H9 (cell line): ENCODE measurements around the gene COL23A1. TPM values are rescaled to one million over a fixed set of nuclear protein-coding genes. Genes with fewer than 3 reads are reported as not detected.

Experiments
- DNase-seq: peaks from one replicate; pipeline ENCODE4 v3.0.0-alpha.2; 2017
- H2AFZ ChIP-seq: one replicate; pipeline ENCODE4 v1.6.1; 2013; ENCODE audit warnings: mild to moderate bottlenecking, low read length, control low read depth, moderate library complexity
- H2AK5ac ChIP-seq: 2 replicates; pipeline ENCODE4 v1.6.1; 2013; ENCODE audit warnings: low read length, control low read depth, mixed read lengths; ENCODE audit not compliant: insufficient read length
- H2BK120ac ChIP-seq: one replicate; pipeline ENCODE4 v1.6.1; 2013; ENCODE audit warnings: low read depth, mild to moderate bottlenecking, low read length, control low read depth, inconsistent platforms; ENCODE audit not compliant: poor library complexity, severe bottlenecking
- H2BK12ac ChIP-seq: 2 replicates; pipeline ENCODE4 v1.6.1; 2013; ENCODE audit warnings: low read length, control low read depth, mixed read lengths, low read depth; ENCODE audit not compliant: insufficient read length
- H2BK15ac ChIP-seq: 2 replicates; pipeline ENCODE4 v1.6.1; 2013; ENCODE audit warnings: low read depth, low read length, control low read depth
- H2BK20ac ChIP-seq: one replicate; pipeline ENCODE4 v1.6.1; 2013; ENCODE audit warnings: low read depth, mild to moderate bottlenecking, low read length, control low read depth, inconsistent platforms; ENCODE audit not compliant: poor library complexity, severe bottlenecking
- H2BK5ac ChIP-seq: 2 replicates; pipeline ENCODE4 v1.6.1; 2013; ENCODE audit warnings: low read length, control low read depth, mixed read lengths; ENCODE audit not compliant: insufficient read length
- H3K14ac ChIP-seq: 2 replicates; pipeline ENCODE4 v1.6.1; 2013; ENCODE audit warnings: low read length, control low read depth; ENCODE audit not compliant: insufficient read depth
- H3K18ac ChIP-seq: 2 replicates; pipeline ENCODE4 v1.6.1; 2013; ENCODE audit warnings: low read depth, mild to moderate bottlenecking, mixed read lengths, low read length, control low read depth; ENCODE audit not compliant: insufficient read length
- H3K23ac ChIP-seq: 2 replicates; pipeline ENCODE4 v1.6.1; 2013; ENCODE audit warnings: low read length, control low read depth, mixed read lengths, low read depth; ENCODE audit not compliant: insufficient read length
- H3K23me2 ChIP-seq: 2 replicates; pipeline ENCODE4 v1.6.1; 2013; ENCODE audit warnings: low read depth, mild to moderate bottlenecking, mixed read lengths, low read length, control low read depth; ENCODE audit not compliant: insufficient read length, poor library complexity, severe bottlenecking
- H3K27ac ChIP-seq: 2 replicates; pipeline ENCODE4 v1.5.1; 2013; ENCODE audit warnings: low read length, control low read depth, mixed read lengths, low read depth; ENCODE audit not compliant: insufficient read length
- H3K27me3 ChIP-seq: 2 replicates; pipeline ENCODE4 v1.6.1; 2013; ENCODE audit warnings: low read length, control low read depth, inconsistent platforms; ENCODE audit not compliant: insufficient read depth
- H3K4ac ChIP-seq: 2 replicates; pipeline ENCODE4 v1.6.1; 2013; ENCODE audit warnings: low read depth, mild to moderate bottlenecking, control low read depth, inconsistent platforms, low read length, moderate library complexity
- H3K4me1 ChIP-seq: 2 replicates; pipeline ENCODE4 v1.6.1; 2013; ENCODE audit warnings: low read length, control low read depth, inconsistent platforms; ENCODE audit not compliant: insufficient read depth
- H3K4me2 ChIP-seq: 2 replicates; pipeline ENCODE4 v1.6.1; 2013; ENCODE audit warnings: low read length, control low read depth, mixed read lengths; ENCODE audit not compliant: insufficient read length, insufficient read depth
- H3K56ac ChIP-seq: 2 replicates; pipeline ENCODE4 v1.6.1; 2013; ENCODE audit warnings: low read depth, mild to moderate bottlenecking, mixed read lengths, low read length, control low read depth; ENCODE audit not compliant: insufficient read length
- H3K79me1 ChIP-seq: 2 replicates; pipeline ENCODE4 v1.6.1; 2013; ENCODE audit warnings: low read depth, mild to moderate bottlenecking, moderate library complexity, low read length, control low read depth, inconsistent platforms; ENCODE audit not compliant: insufficient read depth, poor library complexity, severe bottlenecking
- H3K79me2 ChIP-seq: 2 replicates; pipeline ENCODE4 v1.6.1; 2013; ENCODE audit warnings: low read length, control low read depth, inconsistent platforms; ENCODE audit not compliant: insufficient read depth
- H3K9ac ChIP-seq: 2 replicates; pipeline ENCODE4 v1.6.1; 2013; ENCODE audit warnings: low read length, control low read depth, mixed read lengths; ENCODE audit not compliant: insufficient read length; ENCODE audit errors: extremely low read depth
- H3K9me3 ChIP-seq: one replicate; pipeline ENCODE4 v1.6.1; 2013; ENCODE audit warnings: low read depth, low read length, inconsistent platforms; ENCODE audit not compliant: control insufficient read depth
- H3T11ph ChIP-seq: one replicate; pipeline ENCODE4 v1.6.1; 2013; ENCODE audit warnings: mild to moderate bottlenecking, low read length, control low read depth, inconsistent platforms
- H4K20me1 ChIP-seq: one replicate; pipeline ENCODE4 v1.6.1; 2013; ENCODE audit not compliant: control insufficient read depth, insufficient read length, insufficient read depth
- H4K5ac ChIP-seq: 2 replicates; pipeline ENCODE4 v1.6.1; 2013; ENCODE audit warnings: low read depth, mild to moderate bottlenecking, mixed read lengths, low read length, control low read depth; ENCODE audit not compliant: insufficient read length
- H4K8ac ChIP-seq: replicated peaks from 2 replicates; pipeline ENCODE4 v1.6.1; 2013; ENCODE audit warnings: low read length, control low read depth, mixed read lengths, low read depth; ENCODE audit not compliant: insufficient read length
- H4K91ac ChIP-seq: 2 replicates; pipeline ENCODE4 v1.6.1; 2013; ENCODE audit warnings: low read depth, mild to moderate bottlenecking, moderate library complexity, mixed read lengths, low read length, control low read depth; ENCODE audit not compliant: insufficient read length
- H3K27ac Mint-ChIP-seq, 3 experiments: 2 replicates in 2 of 3; 3 replicates in 1 of 3; pipeline ENCODE4 v1.8.0; 2020 to 2021; ENCODE audit warnings: mixed read lengths in 3 of 3, mild to moderate bottlenecking in 1 of 3, moderate library complexity in 1 of 3
- H3K27me3 Mint-ChIP-seq: 2 replicates; pipeline ENCODE4 v1.8.0; 2021; ENCODE audit warnings: low read depth, mild to moderate bottlenecking, moderate library complexity, mixed read lengths
- H3K36me3 Mint-ChIP-seq, 3 experiments: 2 replicates in 2 of 3; 3 replicates in 1 of 3; pipeline ENCODE4 v1.8.0; 2020 to 2021; ENCODE audit warnings: low read depth in 3 of 3, mixed read lengths in 3 of 3; ENCODE audit not compliant: insufficient read depth in 1 of 3
- H3K4me1 Mint-ChIP-seq, 2 experiments: 2 replicates each; pipeline ENCODE4 v1.8.0; 2020; ENCODE audit warnings: mixed read lengths in 2 of 2
- H3K4me3 Mint-ChIP-seq, 2 experiments: 2 replicates in 1 of 2; 3 replicates in 1 of 2; pipeline ENCODE4 v1.8.0; 2020 to 2021; ENCODE audit warnings: mild to moderate bottlenecking in 2 of 2, mixed read lengths in 2 of 2, moderate library complexity in 1 of 2
- H3K9me3 Mint-ChIP-seq, 2 experiments: 2 replicates in 1 of 2; 3 replicates in 1 of 2; pipeline ENCODE4 v1.8.0; 2020; ENCODE audit warnings: mild to moderate bottlenecking in 2 of 2, mixed read lengths in 2 of 2, moderate library complexity in 1 of 2
- WGBS: extraction: QIAGEN DNeasy Blood & Tissue Kit; methylation state at CpG from one replicate; pipeline ENCODE4 v1.1.7; 2013; ENCODE audit warnings: missing lambda C conversion rate, low lambda C conversion rate, mixed read lengths; ENCODE audit not compliant: insufficient read length; ENCODE audit errors: extremely low coverage; 5-methylcytosine and 5-hydroxymethylcytosine counted together
- total RNA-seq: library from RNA; stranded (reverse); gene quantifications from 2 replicates; pipeline ENCODE4 v1.2.1, GENCODE V29; 2021
- TF ChIP-seq, protein P1 (sequence below): fragments of 200-600 bp; sonication (generic); conservative IDR thresholded peaks from 3 replicates; pipeline ENCODE4 v1.8.0; 2021; ENCODE audit warnings: antibody characterized with exemption, mild to moderate bottlenecking

Gene COL23A1
- total RNA-seq, 1 experiment from 2014 or later: 2.6 TPM

- no peak overlapping the region for H3K56ac ChIP-seq
- H3K14ac ChIP-seq: no peak overlapping the region; the same call in 1 of the 2 replicates
- no peak overlapping the region for H2BK120ac ChIP-seq
- Mint-ChIP-seq H3K9me3 (no peaks in the 10 kb centered on the region), H3K36me3 (no peaks in the 10 kb centered on the region), H3K27ac (no peak overlapping the region), H3K27me3 (peaks cover 6% of the 10 kb centered on the region), H3K4me3 (no peak overlapping the region), H3K4me1 (peaks cover 3 to 14% of the 10 kb centered on the region in 2 experiments)
- no peaks in the 10 kb centered on the region for H3K27me3 ChIP-seq
- no CpG with 5 or more reads among the region's 8 CpGs for WGBS
- H2BK12ac ChIP-seq: no peak overlapping the region
- no peaks in the 10 kb centered on the region for H3K4me1 ChIP-seq
- TF ChIP-seq, protein P1, sequence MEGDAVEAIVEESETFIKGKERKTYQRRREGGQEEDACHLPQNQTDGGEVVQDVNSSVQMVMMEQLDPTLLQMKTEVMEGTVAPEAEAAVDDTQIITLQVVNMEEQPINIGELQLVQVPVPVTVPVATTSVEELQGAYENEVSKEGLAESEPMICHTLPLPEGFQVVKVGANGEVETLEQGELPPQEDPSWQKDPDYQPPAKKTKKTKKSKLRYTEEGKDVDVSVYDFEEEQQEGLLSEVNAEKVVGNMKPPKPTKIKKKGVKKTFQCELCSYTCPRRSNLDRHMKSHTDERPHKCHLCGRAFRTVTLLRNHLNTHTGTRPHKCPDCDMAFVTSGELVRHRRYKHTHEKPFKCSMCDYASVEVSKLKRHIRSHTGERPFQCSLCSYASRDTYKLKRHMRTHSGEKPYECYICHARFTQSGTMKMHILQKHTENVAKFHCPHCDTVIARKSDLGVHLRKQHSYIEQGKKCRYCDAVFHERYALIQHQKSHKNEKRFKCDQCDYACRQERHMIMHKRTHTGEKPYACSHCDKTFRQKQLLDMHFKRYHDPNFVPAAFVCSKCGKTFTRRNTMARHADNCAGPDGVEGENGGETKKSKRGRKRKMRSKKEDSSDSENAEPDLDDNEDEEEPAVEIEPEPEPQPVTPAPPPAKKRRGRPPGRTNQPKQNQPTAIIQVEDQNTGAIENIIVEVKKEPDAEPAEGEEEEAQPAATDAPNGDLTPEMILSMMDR: no peak
- no peak overlapping the region for H2BK5ac ChIP-seq
- no peak overlapping the region for H2BK20ac ChIP-seq
- no peaks in the 10 kb centered on the region; the same call in 1 of the 2 replicates for H3K79me2 ChIP-seq
- H3K4me2 ChIP-seq: no peak overlapping the region
- H3K23me2 ChIP-seq: no peaks in the 10 kb centered on the region
- DNase-seq: no peak
- H3K4ac ChIP-seq: no peak overlapping the region
- no peaks in the 10 kb centered on the region for H3K79me1 ChIP-seq
- no peak overlapping the region for H3K23ac ChIP-seq
- H4K5ac ChIP-seq: no peak overlapping the region
- H4K20me1 ChIP-seq: no peaks in the 10 kb centered on the region
- H2BK15ac ChIP-seq: no peak overlapping the region
- H2AK5ac ChIP-seq: no peak overlapping the region
- no peak overlapping the region for H4K91ac ChIP-seq
- H3K9me3 ChIP-seq: no peaks in the 10 kb centered on the region
- no peak overlapping the region for H3K27ac ChIP-seq
- no peak overlapping the region for H2AFZ ChIP-seq
- H3K18ac ChIP-seq: no peak overlapping the region
- H4K8ac ChIP-seq: no peak overlapping the region
- no peak overlapping the region for H3K9ac ChIP-seq
- H3T11ph ChIP-seq: no peak overlapping the region
Observed at GRCh38 chr5:178252258-178252657, 337.9 kb downstream of the COL23A1 start.
